Motor neuron (in vitro differentiated cells): Measurements from ENCODE around the gene LMO7. TPM values are rescaled to one million over a fixed set of nuclear protein-coding genes. Genes with fewer than 3 reads are reported as not detected.
"Not testable (repeated sequence)": the region's sequence is repeated elsewhere in the genome, so short reads cannot be mapped to it uniquely, and the experiment has no call there.

Experiments used
- ATAC-seq, 8 experiments: fragments of 200-7000 bp; cut with Tn5 transposase; replicated peaks in 6 of 8; 2 replicates each; pipeline ENCODE4 v1.8.0; 2021; ENCODE audit warnings: mild to moderate bottlenecking in 8 of 8, moderate library complexity in 8 of 8
- H3K27ac ChIP-seq, 2 donors: fragments of 250-450 bp; sonication (Bioruptor Pico); 2 replicates each; pipeline ENCODE4 v1.9.0; 2021; ENCODE audit warnings: antibody characterized with exemption in 2 of 2, mild to moderate bottlenecking in 2 of 2, moderate library complexity in 1 of 2
- H3K4me1 ChIP-seq, 2 donors: fragments of 250-450 bp; sonication (Bioruptor Pico); replicated peaks in 1 of 2; 2 replicates each; pipeline ENCODE4 v1.6.1; 2021; ENCODE audit warnings: antibody characterized with exemption in 2 of 2, mild to moderate bottlenecking in 2 of 2, moderate library complexity in 1 of 2
- H3K4me3 ChIP-seq, 5 donors: fragments of 250-450 bp; sonication (Bioruptor Pico); 2 replicates each; pipeline ENCODE4 v1.9.0; 2021; ENCODE audit warnings: antibody characterized with exemption in 5 of 5, mild to moderate bottlenecking in 5 of 5, moderate library complexity in 4 of 5
- WGBS, 10 experiments: fragments of 450-650 bp; shearing (Covaris generic); methylation state at CpG; one replicate each; pipeline ENCODE4 v1.0.0; 2022; 5-methylcytosine and 5-hydroxymethylcytosine counted together
- in situ Hi-C, 9 experiments: fragments of 400-800 bp; cut with MboI; loops; one replicate each; pipeline ENCODE4 v1.15.0; 2021; ENCODE audit warnings: low sequenced_read_pairs in 9 of 9, low pct_unique_long_range_greater_than_20kb in 2 of 9; ENCODE audit not compliant: unreplicated experiment in 9 of 9
- total RNA-seq, 8 experiments: library from RNA; unstranded; fragments of 300-600 nt; gene quantifications; 2 replicates each; pipeline versions ENCODE4 v1.2.3 to v1.2.4, GENCODE V29; 2022

Gene LMO7
- total RNA-seq, 8 experiments from 2014 or later: 3.5 to 1,519 (median 32.1) TPM

DNA sequence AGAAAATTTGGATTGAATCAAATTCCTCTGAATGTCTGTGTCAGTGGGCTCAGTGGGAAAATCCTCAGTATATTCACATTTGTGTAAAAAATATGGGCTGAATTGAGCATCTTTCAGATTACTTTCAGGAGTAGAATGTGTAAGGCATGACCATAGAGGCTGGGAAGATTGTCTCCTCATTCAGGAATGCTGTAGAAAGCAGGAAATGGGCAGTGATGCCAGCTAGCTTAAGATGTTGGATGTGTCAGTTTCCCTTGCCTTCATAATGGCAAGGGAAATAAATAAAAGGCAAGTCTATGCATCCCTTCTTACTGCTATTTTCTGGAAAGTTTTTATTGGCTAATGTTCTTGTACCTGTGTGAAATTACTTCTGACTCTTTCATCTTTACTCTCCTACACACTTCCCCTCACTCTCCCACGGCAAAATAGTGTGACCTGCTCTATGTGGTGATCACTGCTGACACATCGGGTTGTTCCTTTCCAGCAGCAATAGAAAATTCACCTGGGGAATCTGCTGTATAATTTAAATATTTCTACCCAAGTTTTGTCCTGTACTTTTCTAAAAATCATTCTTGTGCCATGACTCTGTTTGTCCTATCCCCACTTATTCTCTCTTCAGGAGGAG is 103.2 kb downstream of the LMO7 start:
- Histone ChIP-seq H3K4me1 (no peaks in the 10 kb centered on the region), H3K4me3 (no peak overlapping the region), H3K27ac (no peak overlapping the region)
- 86 to 100% (median 100%) methylated on average over 1 to 2 of the region's 2 CpGs for WGBS, 10 experiments
- ATAC-seq: no peak
- in situ Hi-C loops: no loop called here

DNA sequence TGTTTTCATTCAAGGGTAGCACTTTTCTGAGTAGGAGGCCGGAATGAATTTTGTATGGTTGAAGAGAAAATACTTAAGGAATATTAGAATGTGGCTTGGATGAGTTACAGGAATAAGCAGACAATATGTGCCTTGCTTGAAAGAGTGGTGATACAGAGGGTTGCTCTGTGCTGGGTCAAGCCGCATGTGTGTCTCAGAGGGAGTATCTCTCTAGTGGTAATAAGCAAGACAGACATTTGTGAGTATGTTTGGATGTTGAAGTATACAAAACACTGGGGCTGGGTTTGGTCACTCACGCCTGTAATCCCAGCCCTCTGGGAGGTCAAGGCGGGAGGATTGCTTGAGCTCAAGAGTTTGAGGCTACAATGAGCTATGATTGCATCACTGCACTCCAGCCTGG is 103.9 kb downstream of the LMO7 start:
- in situ Hi-C loops: no loop called here
- ATAC-seq: peak in 1 of 8 experiments; percentile 56

DNA sequence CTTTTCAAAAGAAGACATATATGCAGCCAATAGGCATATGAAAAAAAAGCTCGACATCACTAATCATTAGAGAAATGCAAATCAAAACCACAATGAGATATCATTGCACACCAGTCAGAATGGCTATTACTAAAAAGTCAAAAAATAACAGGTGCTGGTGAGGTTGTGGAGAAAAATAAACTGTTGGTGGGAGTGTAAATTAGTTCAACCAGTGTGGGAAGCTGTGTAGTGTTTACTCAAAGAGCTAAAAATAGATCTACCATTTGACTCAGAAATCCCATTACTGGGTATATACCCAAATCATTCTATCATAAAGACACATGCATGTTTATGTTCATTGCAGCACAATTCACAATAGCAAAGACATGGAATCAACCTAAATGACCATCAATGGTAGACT is 106.9 kb downstream of the LMO7 start:
- ATAC-seq, H3K4me3 ChIP-seq, in situ Hi-C loops, H3K4me1 ChIP-seq, H3K27ac ChIP-seq: not testable (repeated sequence)
- WGBS, 10 experiments: 75 to 100% (median 100%) methylated on average over 1 of the region's 1 CpG; no CpG with 5 or more reads in 2 of the 10 experiments

More for the DNA sequence above, 103.9 kb downstream of the LMO7 start:
- Histone ChIP-seq H3K27ac (no peak overlapping the region), H3K4me1 (no peaks in the 10 kb centered on the region), H3K4me3 (no peak overlapping the region)
- 60 to 100% (median 93%) methylated on average over 1 to 4 of the region's 4 CpGs; no CpG with 5 or more reads in 1 of the 10 experiments for WGBS, 10 experiments

- no peak for ATAC-seq
- Histone ChIP-seq H3K4me3 (no peak overlapping the region), H3K4me1 (no peaks in the 10 kb centered on the region), H3K27ac (no peak overlapping the region)
- WGBS, 10 experiments: 18 to 96% (median 87%) methylated on average over 1 to 2 of the region's 2 CpGs; no CpG with 5 or more reads in 1 of the 10 experiments
- in situ Hi-C loops: no loop called here
Measured at GRCh38 chr13:75744127-75744526, 108.0 kb downstream of the LMO7 start.

GRCh38 chr13:75745387-75745786 is 109.3 kb downstream of the LMO7 start:
- in situ Hi-C loops: no loop called here
- Histone ChIP-seq H3K27ac (no peak overlapping the region), H3K4me3 (no peak overlapping the region), H3K4me1 (no peaks in the 10 kb centered on the region)
- no peak for ATAC-seq
- WGBS, 10 experiments: 86 to 100% (median 92%) methylated on average over 1 to 2 of the region's 2 CpGs; no CpG with 5 or more reads in 2 of the 10 experiments

- Histone ChIP-seq H3K4me3 (no peak overlapping the region), H3K4me1 (no peaks in the 10 kb centered on the region), H3K27ac (no peak overlapping the region)
- in situ Hi-C loops: no loop called here
- WGBS, 10 experiments: 67 to 95% (median 86%) methylated on average over 1 to 3 of the region's 3 CpGs; no CpG with 5 or more reads in 1 of the 10 experiments
- ATAC-seq: no peak
Measured at GRCh38 chr13:75748874-75749273, 112.7 kb downstream of the LMO7 start.

- H3K27ac ChIP-seq: no peak overlapping the region
- no peak for ATAC-seq
- no peak overlapping the region for H3K4me3 ChIP-seq
- in situ Hi-C loops: no loop called here
- no peaks in the 10 kb centered on the region for H3K4me1 ChIP-seq
- 27 to 92% (median 58%) methylated on average over 1 to 4 of the region's 4 CpGs; no CpG with 5 or more reads in 1 of the 10 experiments for WGBS, 10 experiments
Measured at GRCh38 chr13:75749407-75749806, 113.3 kb downstream of the LMO7 start.

DNA sequence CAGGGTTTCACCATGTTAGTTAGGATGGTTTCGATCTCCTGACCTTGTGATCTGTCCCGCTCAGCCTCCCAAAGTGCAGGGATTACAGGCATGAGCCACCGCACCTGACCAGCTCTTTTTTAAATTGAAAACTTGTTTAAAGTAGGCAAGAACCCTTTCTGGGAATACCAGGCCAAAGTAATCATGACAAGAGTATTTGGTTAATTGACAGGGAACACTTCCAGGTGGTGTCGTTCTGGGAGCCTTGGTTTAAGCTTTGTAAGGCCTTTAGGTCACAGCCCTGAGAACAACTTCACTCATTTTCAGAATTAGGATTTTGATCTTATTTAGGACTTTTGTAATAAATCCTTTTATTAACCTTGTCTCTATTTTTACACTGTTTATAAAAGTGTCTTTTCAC is 115.2 kb downstream of the LMO7 start:
- no peak for ATAC-seq
- Histone ChIP-seq H3K4me3 (no peak overlapping the region), H3K4me1 (no peaks in the 10 kb centered on the region), H3K27ac (no peak overlapping the region)
- WGBS, 10 experiments: 75 to 100% (median 91%) methylated on average over 1 to 3 of the region's 4 CpGs; no CpG with 5 or more reads in 2 of the 10 experiments
- in situ Hi-C loops: no loop called here

GRCh38 chr13:75752826-75753225 is 116.7 kb downstream of the LMO7 start:
- H3K4me1 ChIP-seq: no peaks in the 10 kb centered on the region
- no peak overlapping the region for H3K27ac ChIP-seq
- no peak for ATAC-seq
- in situ Hi-C loops: no loop called here
- H3K4me3 ChIP-seq: no peak overlapping the region

- in situ Hi-C loops: no loop called here
- no peak for ATAC-seq
- no peak overlapping the region for H3K27ac ChIP-seq
Measured at GRCh38 chr13:75754936-75755335, 118.8 kb downstream of the LMO7 start.

DNA sequence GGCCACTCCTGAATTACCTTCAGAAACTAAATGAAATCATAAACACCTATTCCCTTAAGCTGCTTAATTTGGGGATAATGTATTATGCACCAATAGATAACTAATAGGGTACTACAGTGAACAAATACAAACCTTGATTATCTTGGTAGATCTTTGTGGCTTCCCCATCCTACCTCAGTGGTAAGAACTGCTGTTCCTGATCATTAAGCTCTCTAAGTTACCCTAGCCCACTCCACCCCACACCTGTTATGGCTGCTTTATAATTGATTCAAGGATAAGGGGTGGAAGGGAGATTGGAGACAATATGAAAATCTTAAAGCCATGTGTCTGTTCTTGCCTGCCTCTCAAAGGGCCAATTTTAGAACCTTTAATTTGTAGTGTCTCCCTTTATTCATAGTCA is 121.2 kb downstream of the LMO7 start:
- Histone ChIP-seq H3K4me3 (no peak overlapping the region), H3K4me1 (no peaks in the 10 kb centered on the region), H3K27ac (no peak overlapping the region)
- ATAC-seq: no peak
- in situ Hi-C loops: no loop called here

More at GRCh38 chr13:75754936-75755335, 118.8 kb downstream of the LMO7 start:
- WGBS, 10 experiments: 82 to 100% (median 96%) methylated on average over 1 to 3 of the region's 3 CpGs
- Histone ChIP-seq H3K4me3 (no peak overlapping the region), H3K4me1 (no peaks in the 10 kb centered on the region)

DNA sequence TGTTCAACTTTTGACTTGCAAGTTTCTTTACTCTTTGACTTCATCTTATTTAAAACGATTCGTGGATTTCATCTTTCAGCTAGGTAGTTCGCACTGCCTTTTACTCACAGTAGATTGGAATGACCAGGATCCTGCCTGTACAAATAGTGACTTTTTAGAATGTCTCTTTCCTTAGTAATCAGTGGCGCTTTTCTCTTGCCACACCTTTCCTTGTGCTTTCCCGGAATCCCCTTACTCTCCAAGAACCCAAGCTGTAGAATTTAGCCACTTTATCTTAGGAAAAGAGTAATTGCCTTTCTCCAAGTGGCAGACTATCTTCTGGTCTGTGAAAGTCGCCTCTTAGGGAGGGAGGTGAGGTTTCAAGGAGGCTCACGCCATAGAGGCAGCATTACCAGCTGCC is 123.4 kb downstream of the LMO7 start:
- 86 to 100% (median 92%) methylated on average over 2 to 7 of the region's 7 CpGs; no CpG with 5 or more reads in 1 of the 10 experiments for WGBS, 10 experiments
- no peaks in the 10 kb centered on the region for H3K4me1 ChIP-seq
- H3K27ac ChIP-seq: no peak overlapping the region
- in situ Hi-C loops: no loop called here
- H3K4me3 ChIP-seq: no peak overlapping the region
- no peak for ATAC-seq

- 17 to 80% (median 53%) methylated on average over 2 to 8 of the region's 9 CpGs for WGBS, 10 experiments
- H3K4me3 ChIP-seq: no peak overlapping the region
- peak in 4 of 8 experiments; percentile 12 to 84 (median 72) for ATAC-seq
- in situ Hi-C loops: no loop called here
- H3K4me1 ChIP-seq: no peaks in the 10 kb centered on the region
- H3K27ac ChIP-seq: no peak overlapping the region
Measured at GRCh38 chr13:75760131-75761021, 124.2 kb downstream of the LMO7 start.
